H1 (cell line): Measurements from ENCODE around the gene GRM4. TPM values are rescaled to one million over a fixed set of nuclear protein-coding genes. Genes with fewer than 3 reads are reported as not detected.

Source experiments
- BACH1 ChIP-seq: IDR thresholded peaks from 2 replicates; pipeline ENCODE4 v1.6.1; 2012; ENCODE audit warnings: low read length, improper control_type of control experiment
- CTBP2 ChIP-seq: IDR thresholded peaks from 2 replicates; pipeline ENCODE4 v1.7.0; 2011; ENCODE audit warnings: borderline replicate concordance, mild to moderate bottlenecking, moderate library complexity, mixed read lengths, low read length; ENCODE audit not compliant: insufficient read depth, insufficient read length
- EZH2 ChIP-seq: fragments of 200-600 bp; sonication (generic); IDR thresholded peaks from 2 replicates; pipeline ENCODE4 v1.7.1; 2012; ENCODE audit warnings: low read depth, mild to moderate bottlenecking, moderate library complexity, low read length, inconsistent platforms; ENCODE audit not compliant: severe bottlenecking
- NANOG ChIP-seq: IDR thresholded peaks from 2 replicates; pipeline ENCODE4 v1.6.1; 2011; ENCODE audit warnings: low read length, low read depth, mild to moderate bottlenecking, inconsistent platforms; ENCODE audit not compliant: insufficient read depth, poor library complexity, severe bottlenecking
- POU5F1 ChIP-seq: IDR thresholded peaks from 2 replicates; pipeline ENCODE4 v1.6.1; 2011; ENCODE audit warnings: low read depth, mild to moderate bottlenecking, low read length, moderate library complexity
- RBBP5 ChIP-seq: IDR thresholded peaks from 2 replicates; pipeline ENCODE4 v1.7.1; 2012; ENCODE audit warnings: low read depth, mild to moderate bottlenecking, inconsistent platforms, low read length, moderate library complexity, borderline replicate concordance
- SIN3A ChIP-seq, 2 experiments: IDR thresholded peaks in 1 of 2; conservative IDR thresholded peaks in 1 of 2; 2 replicates each; pipeline ENCODE4 v1.6.1; 2011 to 2012; ENCODE audit warnings: low read length in 2 of 2, improper control_type of control experiment in 1 of 2, low read depth in 1 of 2, mild to moderate bottlenecking in 1 of 2
- SP4 ChIP-seq: IDR thresholded peaks from 2 replicates; pipeline ENCODE4 v1.6.1; 2012; ENCODE audit warnings: low read length, inconsistent platforms
- TBP ChIP-seq: IDR thresholded peaks from 2 replicates; pipeline ENCODE4 v1.6.1; 2011; ENCODE audit warnings: low read depth, low read length, improper control_type of control experiment
- polyA plus RNA-seq, 7 experiments: library from polyadenylated mRNA; depleted of rRNA in 3 of 7; stranded (reverse) in 5 of 7; unstranded in 2 of 7; fragments of >200 nt in 5 of 7; fragments of 200-250 nt in 2 of 7; gene quantifications; 1 replicate in 5 of 7; 2 replicates in 1 of 7; 4 replicates in 1 of 7; pipeline versions ENCODE4 v1.2.1 to v1.2.3, GENCODE V29; 2011 to 2013; ENCODE audit warnings: missing spikeins in 2 of 7, mixed read lengths in 2 of 7
- total RNA-seq: library from RNA; stranded (reverse); fragmentation: NEBNext Ultra II Directional; extraction: Animal tissue kit (Norgen Biotek cat#: 25700); gene quantifications from 2 replicates; pipeline ENCODE4 v1.2.1, GENCODE V29; 2021
- TF ChIP-seq, protein P1 (sequence below): fragments of 300-600 bp; sonication (generic); IDR thresholded peaks from 2 replicates; pipeline ENCODE4 v1.7.1; 2012; ENCODE audit warnings: low read length, moderate library complexity, mild to moderate bottlenecking, inconsistent platforms; ENCODE audit not compliant: insufficient replicate concordance

Gene GRM4
- total and polyA plus RNA-seq, 2 of the 8 experiments (the other 6 are each of a cell fraction or from before 2014, with no cell fraction given): 19.6 to 21.5 TPM

DNA sequence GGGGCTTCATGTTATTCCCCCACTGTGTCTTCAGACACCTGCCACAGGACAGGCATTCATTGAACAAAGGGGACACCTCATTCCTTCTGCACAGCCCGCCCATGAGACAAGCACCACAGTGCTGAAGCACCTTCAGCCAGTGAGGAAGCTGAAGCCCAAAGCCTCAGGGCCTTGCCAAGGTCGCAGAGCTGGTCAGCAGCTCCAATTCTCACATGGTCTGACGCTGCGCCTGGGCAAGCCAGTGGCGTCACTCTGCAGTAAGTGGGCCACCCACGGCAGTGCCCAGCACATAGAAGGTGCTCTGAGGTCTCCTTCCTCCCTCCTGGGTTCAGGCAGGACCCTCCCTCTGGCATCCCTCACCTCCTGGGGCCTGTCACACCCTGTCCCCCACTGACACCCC, 43.2 kb downstream of the GRM4 start (continued):
- TF ChIP-seq, protein P1, sequence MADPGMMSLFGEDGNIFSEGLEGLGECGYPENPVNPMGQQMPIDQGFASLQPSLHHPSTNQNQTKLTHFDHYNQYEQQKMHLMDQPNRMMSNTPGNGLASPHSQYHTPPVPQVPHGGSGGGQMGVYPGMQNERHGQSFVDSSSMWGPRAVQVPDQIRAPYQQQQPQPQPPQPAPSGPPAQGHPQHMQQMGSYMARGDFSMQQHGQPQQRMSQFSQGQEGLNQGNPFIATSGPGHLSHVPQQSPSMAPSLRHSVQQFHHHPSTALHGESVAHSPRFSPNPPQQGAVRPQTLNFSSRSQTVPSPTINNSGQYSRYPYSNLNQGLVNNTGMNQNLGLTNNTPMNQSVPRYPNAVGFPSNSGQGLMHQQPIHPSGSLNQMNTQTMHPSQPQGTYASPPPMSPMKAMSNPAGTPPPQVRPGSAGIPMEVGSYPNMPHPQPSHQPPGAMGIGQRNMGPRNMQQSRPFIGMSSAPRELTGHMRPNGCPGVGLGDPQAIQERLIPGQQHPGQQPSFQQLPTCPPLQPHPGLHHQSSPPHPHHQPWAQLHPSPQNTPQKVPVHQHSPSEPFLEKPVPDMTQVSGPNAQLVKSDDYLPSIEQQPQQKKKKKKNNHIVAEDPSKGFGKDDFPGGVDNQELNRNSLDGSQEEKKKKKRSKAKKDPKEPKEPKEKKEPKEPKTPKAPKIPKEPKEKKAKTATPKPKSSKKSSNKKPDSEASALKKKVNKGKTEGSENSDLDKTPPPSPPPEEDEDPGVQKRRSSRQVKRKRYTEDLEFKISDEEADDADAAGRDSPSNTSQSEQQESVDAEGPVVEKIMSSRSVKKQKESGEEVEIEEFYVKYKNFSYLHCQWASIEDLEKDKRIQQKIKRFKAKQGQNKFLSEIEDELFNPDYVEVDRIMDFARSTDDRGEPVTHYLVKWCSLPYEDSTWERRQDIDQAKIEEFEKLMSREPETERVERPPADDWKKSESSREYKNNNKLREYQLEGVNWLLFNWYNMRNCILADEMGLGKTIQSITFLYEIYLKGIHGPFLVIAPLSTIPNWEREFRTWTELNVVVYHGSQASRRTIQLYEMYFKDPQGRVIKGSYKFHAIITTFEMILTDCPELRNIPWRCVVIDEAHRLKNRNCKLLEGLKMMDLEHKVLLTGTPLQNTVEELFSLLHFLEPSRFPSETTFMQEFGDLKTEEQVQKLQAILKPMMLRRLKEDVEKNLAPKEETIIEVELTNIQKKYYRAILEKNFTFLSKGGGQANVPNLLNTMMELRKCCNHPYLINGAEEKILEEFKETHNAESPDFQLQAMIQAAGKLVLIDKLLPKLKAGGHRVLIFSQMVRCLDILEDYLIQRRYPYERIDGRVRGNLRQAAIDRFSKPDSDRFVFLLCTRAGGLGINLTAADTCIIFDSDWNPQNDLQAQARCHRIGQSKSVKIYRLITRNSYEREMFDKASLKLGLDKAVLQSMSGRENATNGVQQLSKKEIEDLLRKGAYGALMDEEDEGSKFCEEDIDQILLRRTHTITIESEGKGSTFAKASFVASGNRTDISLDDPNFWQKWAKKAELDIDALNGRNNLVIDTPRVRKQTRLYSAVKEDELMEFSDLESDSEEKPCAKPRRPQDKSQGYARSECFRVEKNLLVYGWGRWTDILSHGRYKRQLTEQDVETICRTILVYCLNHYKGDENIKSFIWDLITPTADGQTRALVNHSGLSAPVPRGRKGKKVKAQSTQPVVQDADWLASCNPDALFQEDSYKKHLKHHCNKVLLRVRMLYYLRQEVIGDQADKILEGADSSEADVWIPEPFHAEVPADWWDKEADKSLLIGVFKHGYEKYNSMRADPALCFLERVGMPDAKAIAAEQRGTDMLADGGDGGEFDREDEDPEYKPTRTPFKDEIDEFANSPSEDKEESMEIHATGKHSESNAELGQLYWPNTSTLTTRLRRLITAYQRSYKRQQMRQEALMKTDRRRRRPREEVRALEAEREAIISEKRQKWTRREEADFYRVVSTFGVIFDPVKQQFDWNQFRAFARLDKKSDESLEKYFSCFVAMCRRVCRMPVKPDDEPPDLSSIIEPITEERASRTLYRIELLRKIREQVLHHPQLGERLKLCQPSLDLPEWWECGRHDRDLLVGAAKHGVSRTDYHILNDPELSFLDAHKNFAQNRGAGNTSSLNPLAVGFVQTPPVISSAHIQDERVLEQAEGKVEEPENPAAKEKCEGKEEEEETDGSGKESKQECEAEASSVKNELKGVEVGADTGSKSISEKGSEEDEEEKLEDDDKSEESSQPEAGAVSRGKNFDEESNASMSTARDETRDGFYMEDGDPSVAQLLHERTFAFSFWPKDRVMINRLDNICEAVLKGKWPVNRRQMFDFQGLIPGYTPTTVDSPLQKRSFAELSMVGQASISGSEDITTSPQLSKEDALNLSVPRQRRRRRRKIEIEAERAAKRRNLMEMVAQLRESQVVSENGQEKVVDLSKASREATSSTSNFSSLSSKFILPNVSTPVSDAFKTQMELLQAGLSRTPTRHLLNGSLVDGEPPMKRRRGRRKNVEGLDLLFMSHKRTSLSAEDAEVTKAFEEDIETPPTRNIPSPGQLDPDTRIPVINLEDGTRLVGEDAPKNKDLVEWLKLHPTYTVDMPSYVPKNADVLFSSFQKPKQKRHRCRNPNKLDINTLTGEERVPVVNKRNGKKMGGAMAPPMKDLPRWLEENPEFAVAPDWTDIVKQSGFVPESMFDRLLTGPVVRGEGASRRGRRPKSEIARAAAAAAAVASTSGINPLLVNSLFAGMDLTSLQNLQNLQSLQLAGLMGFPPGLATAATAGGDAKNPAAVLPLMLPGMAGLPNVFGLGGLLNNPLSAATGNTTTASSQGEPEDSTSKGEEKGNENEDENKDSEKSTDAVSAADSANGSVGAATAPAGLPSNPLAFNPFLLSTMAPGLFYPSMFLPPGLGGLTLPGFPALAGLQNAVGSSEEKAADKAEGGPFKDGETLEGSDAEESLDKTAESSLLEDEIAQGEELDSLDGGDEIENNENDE: no peak
- no peak for TF ChIP-seq BACH1
- no peak for TF ChIP-seq SIN3A (conservative IDR thresholded peaks at IDR 0.05 in 1 of 2, IDR thresholded peaks at IDR 0.05 in 1 of 2; ENCODE audit: low read depth in 1 of 2, low read length in 2 of 2)
- no peak for TF ChIP-seq NANOG
- TF ChIP-seq EZH2: no peak
- TF ChIP-seq SP4: no peak
- TF ChIP-seq CTBP2: no peak
- no peak for TF ChIP-seq TBP
- no peak for TF ChIP-seq RBBP5
- no peak for TF ChIP-seq POU5F1
